ENCODE measurements around the gene CCDC27.

CCDC27 gene

DNA sequence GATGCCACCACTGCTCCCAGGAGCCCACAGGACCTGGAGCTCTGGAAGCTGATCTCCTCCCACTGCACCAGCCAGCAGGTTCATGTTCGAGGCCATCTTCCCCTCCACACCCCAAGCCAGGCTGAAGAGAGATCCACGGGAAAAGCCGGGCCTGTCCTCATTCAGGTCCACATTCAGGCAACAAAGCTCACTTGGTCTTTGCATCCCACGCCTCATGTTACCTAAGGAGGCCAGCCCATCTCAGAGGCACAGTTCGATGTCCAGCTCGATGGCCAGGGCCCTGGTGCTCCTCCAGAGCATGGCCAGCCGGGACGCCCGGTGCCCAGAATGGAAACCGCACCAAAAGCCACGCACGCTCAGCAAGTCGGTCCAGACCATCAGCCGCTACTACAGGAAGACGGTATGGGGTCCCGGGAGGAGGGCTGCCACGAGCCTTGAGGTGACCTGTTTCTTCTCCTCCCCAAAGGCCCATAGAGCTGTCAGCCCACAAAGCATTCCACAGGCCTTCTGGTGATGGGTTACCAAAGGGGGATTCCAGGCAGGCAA is at the start of gene CCDC27:
Gene CCDC27, plus strand, starts transcription at position 51 of the 546 bp plus-strand sequence. Its CDS starts 32 bp downstream, at position 83.
- DNase-seq (ENCODE audit: low spot score): no peak

DNA sequence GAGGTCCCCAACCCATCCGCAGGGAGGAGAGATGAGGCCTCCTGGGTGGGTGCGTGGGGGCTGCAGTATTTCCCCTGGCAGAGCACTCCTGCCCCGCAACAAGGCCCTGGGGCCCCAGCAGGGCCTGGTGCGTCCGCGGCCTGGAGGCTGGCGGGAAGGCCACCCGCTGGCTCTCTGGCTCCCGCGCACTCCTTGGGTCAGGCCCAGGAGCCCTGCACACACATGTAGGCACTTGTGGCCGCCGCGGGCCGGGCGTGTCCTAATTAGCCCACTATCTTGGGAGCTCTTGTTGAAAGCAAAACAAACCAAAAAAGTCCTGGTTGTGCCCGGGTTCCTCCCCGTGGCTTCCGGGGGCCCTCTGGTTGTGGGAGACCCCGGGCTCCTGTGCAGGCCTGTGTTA is 49.7 kb upstream of the CCDC27 start:
- DNase-seq (ENCODE audit: low spot score): no peak

DNA sequence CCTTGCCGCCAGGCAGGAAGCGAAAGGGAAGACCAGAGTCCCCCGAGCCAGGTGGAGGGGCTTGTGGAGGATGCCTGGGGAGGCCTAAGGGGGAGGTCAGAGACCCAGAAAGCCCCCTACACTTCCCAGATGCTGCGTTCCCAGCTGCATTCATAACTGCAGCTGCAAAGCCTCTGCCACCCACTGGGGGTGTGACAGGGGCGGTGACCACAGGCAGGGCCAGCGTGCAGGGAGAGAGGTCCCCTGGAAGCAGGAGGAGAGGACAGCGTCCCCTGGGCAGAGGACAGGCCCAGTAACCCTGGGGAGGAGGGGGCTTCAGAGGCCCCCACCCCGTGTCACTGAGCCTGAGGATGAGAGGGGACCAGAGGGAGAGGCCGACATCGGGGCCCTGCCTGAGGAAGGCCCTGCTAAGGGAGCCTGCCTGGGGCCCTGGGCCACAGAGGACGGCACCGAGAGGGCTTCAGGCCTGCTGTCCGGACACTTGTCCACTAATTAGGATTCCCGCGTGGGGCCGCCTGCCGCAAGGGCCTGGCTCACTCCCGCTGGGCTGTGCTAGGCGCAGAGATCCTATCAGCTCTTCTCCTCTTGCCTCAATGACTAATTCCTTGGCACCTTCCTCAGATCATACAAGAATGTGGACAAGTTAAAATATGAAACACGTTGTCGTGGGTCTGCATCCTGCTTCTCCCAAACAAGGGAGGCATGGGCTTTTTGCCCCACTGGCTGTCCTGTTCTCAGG is 49.1 kb upstream of the CCDC27 start:
- DNase-seq (ENCODE audit: low spot score): no peak

DNA sequence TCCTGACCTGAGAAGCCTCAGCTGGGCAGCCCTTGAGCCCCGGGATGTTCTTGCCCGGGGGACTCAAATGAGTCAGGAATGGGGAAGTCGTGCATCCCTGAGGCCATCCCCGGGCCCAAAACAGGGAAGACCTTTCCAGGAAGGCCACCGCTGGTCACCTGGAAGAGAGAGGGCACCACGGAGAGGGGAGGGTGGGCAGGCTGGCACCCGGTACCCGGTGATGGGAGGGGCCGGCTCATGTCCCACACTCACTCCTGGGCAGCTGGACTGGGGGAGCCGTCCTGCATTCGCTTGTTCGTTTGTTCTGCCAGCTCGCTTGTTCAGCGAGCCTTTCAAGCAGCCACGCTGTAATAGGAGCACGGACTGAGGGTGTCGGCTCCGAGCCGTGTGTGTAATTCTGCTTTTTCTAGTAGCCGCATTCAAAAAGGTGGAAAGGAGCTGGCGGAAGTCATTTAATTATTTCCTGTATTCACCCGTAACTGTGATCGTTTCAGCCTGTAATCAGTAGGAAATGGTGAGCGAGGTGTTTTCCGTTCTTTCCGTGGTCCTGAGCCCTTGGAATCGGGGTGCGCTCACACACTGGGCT is 48.4 kb upstream of the CCDC27 start:
- DNase-seq (ENCODE audit: low spot score): no peak

DNA sequence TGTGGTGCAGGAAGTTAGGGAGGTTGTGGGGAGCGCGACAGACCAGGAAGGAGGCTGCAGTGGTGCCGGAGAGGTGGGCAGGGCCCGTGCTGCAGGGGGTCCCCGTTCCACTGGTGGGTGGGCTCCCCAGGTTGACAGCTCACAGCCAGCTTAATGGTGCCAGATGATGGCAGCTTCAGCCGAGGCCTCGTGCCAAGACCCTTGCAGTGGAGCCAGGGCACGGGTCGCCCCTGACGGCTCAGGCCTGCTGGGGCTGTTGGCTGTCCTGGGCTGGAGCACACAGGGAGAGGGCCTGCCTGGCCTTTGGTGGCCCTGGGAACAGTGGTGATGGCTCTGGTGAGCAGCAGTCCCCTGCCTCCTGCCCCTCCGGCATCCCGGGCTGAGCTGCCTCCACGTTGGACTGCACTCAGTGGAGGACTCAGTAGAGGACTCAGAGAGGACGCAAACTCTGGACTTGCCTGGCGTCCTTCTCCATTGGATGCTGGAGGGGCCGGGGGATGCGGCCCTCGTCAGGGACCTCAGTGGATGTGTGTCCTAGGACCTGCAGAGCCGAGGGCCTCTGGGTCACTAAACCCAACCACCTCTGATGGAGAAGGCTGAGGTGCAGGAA is 46.8 kb upstream of the CCDC27 start:
- DNase-seq (ENCODE audit: low spot score): no peak

DNA sequence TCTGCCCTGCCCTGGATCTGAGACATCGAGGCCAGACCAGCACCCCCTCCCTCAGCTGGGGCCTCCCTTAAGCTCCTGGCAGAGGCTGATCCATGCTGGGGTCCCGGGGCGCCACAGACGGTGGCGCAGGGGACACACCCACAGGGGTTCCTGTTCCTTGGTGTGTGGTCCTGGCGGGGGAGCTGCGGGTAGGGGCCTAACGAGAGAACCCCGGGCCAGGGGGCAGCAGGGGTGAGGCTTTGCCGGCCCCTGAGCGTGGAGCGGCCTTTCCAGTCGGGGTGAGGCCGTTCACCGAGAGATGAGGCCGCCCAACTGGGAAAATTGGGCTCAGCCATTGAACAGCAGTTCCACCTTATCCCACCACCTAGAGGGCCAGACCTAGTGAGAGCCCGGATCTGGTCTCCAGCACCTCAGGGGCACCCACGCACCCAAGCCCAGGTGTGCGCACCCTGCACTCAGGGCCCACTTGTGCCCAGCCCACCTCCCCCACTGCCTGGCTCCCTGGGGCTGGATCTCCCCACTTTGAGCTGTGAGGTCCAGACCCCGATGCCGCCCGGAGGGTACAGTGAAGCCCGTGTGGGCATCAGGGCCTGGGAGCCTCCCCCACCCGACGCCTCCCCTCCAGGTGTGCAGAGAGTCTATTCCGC is 45.5 kb upstream of the CCDC27 start:
- no peak for DNase-seq (ENCODE audit: low spot score)

DNA sequence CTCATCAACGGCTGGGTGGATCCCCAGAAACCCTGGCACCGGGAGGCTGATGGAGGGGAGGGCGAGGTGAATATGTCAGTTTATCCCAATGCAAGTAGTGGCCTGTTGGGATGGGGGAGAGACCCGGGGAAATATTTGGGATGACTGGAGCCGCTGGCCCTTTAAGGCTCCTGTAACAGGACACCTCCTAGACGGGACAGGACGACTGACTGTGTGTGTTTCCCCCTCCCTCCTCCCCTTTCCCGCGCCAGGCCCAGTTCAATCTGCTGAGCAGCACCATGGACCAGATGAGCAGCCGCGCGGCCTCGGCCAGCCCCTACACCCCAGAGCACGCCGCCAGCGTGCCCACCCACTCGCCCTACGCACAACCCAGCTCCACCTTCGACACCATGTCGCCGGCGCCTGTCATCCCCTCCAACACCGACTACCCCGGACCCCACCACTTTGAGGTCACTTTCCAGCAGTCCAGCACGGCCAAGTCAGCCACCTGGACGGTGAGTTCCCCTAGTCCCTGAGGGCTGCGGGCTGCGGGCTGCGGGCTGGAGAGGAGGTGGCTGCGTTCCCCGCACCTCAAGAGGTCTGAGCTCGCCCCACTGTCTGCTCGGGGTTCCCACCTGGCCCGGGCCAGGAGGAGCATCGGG is 44.8 kb upstream of the CCDC27 start:
- no peak for DNase-seq (ENCODE audit: low spot score)

DNA sequence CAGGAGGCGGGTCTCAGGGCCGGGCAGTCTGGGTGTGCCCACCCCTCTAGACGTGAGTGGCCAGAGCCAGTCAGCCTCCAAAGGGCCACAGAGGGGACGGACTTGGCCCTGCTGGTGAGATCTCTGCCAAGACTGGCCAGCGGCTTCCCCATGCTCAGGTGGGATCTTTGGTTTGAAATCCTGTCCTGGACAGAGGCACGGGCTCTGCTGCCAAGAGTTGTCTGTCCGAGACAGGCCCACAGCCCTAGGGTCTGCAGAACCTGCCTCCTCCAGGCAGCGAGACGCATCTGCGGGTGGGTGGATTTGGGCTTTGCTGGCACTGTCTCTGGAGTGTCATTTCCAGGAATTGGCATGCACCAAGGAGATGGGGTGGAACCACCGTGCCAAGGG is 44.3 kb upstream of the CCDC27 start:
- no peak for DNase-seq (ENCODE audit: low spot score)

DNA sequence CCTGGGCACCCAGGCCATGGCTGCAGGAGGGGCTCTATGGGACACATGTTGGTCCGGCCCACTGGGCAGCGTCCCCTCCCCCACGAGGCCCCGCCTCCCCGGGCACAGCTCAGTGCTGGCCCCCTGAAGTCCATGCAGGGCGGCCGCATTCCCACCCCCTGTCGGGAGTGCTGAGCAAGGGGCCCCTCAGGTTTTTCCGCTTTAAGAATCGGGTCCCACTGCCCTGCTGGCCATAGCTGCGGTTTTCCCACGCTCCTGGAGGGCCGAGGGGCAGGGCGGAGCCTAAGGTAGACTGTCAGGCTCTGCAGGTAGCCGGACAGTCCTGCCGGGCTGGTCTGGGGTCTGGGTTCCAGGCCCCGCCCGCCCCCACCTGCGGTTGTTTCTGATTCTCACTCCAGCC is 43.5 kb upstream of the CCDC27 start:
- DNase-seq (ENCODE audit: low spot score): no peak

DNA sequence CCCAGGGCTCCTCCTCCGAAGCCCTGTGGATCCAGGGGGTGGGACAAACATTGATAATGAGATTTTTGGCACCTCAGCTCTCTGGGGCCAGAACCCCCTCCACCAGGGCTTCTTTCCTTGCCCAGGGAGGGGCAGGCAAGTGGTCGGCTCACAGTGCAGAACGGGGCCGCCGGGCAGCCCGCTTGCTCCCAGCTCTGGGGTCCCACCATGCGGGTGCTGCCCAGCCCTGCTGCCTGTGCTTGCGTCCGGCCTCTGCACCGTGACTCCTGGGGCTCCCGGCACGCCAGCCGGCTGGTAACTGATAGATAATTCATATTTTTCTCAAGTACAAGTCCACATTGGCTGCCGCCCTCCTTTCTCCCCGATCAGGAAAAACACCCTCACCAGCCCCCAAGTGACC is 42.0 kb upstream of the CCDC27 start:
- DNase-seq (ENCODE audit: low spot score): no peak

DNA sequence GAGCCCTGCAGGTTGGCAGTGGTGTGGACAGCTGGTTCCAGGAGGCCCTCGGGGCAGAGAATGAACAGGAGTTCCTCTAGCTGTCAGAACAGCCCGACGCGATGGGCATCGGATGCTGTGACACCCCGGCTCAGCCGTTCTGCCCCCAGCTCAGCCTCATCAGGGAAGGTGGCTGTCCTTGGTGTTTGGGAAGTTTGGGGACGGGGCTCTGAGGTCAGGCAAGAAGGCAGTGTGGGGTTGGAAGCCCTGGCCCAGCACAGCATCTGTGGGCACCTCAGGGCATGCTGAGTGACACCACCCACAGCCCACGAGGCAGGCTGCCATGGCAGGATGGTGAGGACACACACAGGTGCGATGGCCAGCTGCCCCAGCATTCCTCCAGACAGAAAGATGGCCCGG is 40.9 kb upstream of the CCDC27 start:
- no peak for DNase-seq (ENCODE audit: low spot score)

DNA sequence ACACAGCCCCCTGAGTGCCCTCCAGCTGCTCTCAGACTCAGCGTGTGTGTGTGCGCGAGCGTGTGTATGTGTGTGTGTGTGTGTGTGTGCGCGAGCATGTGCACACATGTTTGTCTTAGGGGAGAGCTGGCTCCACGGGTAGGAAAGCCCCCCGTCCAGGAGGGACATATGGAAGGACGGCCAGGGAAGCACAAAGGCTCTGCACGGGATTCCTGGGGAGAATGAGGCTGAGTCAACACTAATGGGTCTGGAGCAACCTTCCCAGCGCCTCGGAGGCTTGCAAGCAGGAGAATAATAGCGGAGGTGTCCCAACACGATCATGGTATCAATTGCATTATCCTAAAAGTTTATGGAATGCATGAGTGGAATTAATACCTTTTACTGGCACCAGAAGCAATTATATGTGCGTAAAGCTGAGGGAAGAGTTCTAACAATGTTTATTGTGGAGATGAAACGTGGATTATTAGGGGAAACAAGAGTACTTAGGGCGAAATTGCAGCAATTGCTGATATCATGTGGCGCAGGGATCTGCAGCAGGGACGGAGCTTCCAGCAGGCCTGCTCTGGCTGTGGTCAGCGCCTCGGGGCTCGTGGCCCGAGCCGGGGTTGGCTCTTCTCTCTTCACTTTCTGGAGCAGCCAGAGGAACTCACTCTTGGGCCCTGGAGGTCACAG is 40.3 kb upstream of the CCDC27 start:
- no peak for DNase-seq (ENCODE audit: low spot score)

DNA sequence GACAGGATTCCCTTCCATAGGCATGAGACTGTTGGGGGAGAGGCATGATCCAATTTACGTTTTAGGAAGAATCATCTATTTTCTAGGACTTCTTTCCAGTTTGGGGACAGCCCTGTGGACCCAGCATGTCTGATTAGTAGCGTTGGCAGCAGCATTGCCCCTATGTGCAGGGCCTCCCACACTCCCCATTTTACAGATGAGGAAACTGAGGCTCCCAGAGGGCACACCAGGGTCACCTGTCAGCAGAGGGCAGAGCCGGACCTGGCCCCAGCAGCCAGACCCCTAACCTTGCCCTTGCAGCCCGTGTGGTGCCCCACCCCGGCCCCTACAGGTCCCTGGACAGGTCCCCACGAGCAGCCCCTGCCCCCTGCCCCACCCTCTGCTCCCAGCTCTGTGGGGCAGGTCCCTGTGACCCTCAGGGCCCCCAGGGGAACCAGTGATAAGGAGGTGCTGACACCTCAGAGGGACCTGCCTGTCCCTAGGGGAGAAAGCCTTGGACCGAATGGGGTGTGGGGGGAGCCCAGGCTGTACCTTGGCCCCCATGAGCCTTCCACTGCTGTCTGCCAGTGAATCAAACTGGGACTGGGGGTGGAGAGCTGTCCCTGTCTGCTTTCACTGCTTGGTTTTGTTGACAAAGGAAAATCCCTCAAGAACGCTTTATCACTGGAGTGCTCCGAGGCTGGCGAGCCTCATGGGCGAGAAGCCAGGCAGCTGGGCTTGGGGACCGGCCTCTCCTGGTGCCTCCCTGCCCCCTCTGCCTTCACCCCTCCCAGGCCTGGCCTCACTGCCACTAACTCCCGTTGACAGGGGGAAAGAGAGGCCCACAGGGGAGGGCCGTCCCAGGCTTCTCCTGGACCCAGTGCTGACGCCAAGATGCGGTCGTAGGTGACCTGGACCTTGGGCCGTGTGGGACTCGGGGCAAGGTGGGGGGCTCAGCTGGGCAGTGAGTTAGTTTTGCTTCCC is 39.4 kb upstream of the CCDC27 start:
- peak; percentile 92 for DNase-seq (ENCODE audit: low spot score)

DNA sequence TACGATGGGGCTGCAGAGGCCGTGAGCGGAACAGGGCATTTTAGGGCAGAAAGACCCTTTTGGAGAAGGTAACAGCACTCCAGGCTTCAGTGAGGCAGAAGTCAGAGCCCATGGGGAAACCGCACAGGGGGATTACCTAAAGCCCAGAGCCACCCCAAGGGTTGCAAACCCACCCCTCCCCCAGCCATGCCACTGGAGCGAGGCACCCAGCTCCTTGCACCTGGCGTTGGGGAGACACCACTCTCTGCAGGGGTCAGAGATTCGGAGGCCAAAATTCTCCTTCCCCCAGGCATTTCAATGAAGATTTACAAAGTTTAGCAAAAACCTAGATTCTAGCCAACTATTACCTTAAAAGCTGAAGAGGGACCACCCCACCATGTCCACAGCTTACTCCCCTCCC is 38.4 kb upstream of the CCDC27 start:
- DNase-seq (ENCODE audit: low spot score): no peak

DNA sequence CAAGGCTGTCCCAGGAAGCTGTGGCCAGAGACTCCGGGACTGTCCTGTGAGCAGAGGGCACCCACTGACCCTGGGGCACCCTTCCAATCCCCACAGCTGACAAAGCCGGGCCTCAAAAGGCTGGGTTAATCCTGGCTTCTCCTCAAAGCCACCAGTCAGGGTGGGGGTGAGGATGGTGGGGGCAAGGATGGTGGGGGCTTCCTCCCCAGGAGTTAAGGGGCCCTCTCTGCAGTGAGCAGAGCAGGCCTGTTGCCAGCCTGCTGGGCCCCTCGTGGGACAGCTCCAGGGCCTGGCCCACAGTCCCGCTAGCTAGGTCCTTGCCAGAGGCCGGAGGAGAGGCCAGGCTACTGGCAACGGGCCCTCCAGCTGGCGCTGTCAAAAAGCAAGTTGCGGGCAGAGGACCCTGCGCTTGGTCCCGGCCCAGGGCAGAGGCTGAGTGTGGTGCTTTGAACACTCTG is 37.9 kb upstream of the CCDC27 start:
- peak; percentile 83 for DNase-seq (ENCODE audit: low spot score)

DNA sequence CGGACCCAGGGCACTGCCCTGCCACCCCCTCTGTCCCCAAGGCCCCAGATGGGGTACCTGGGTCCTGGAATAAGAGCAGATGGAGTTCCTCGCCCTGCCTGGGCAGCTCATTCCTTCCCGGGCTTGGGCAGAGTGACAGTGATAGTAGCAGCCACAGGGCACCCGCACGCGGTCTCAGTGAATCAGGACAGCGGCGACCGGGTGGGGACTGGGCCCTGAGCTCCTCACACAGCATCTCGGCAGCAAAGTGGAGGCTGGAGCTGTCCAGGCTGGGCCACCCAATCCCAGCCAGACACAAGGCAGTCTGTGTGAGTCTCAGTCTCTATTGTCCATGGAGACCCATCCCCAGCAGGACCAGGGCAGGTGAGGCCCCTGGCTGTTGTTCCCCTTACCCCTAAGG is 37.4 kb upstream of the CCDC27 start:
- DNase-seq (ENCODE audit: low spot score): no peak

DNA sequence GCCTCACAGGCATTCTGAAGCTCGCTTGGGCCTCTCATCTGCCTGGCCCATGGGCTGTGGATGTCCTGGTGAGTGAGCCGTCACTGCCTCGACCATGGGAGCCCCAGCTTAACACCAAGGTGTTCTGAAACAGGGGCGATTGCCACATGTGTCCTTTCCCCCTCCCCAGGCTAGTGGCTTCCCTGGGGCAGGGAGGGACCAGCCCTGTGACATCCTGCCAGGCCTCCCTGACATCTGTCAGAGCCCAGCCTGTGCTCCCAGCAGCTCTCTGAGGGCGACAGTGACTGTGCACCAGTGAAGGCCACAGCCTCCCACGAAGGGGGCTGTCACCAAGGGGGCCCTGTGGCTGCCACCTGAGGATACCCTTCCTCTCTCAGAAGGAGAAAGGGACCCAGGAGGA is 35.9 kb upstream of the CCDC27 start:
- no peak for DNase-seq (ENCODE audit: low spot score)

DNA sequence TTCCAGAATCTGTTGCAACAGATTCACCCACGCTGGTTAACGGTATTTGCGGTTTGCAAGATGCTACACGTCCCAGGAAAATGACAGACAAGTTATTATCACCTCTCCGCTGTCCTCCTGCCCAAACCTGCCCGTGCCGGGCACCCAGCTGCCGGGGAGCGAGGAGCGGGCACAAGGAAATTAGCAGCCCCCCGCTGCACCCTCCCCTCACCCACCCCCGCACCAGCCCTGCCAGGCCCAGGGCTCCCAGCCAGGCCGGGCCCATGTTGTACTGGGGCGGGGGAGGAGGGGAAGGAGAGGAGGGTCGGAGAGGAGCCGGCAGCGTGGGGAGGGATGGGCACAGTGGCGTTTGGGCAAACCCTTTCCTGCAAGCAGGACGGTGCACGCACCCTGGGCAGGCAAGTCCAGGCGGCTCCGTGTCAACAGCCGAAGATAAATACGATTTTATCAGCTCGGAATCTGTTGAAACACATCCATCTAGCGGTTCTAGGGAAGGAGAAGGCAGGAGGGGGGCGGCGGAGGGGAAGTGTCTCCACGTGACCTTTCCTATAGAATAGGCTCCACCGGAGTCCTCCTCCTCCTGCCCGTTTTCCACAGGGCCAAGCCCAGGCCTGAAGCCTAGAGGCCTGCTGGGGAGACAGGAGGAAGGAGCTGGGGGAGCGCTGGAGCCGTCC is 35.1 kb upstream of the CCDC27 start:
- DNase-seq (ENCODE audit: low spot score): no peak

DNA sequence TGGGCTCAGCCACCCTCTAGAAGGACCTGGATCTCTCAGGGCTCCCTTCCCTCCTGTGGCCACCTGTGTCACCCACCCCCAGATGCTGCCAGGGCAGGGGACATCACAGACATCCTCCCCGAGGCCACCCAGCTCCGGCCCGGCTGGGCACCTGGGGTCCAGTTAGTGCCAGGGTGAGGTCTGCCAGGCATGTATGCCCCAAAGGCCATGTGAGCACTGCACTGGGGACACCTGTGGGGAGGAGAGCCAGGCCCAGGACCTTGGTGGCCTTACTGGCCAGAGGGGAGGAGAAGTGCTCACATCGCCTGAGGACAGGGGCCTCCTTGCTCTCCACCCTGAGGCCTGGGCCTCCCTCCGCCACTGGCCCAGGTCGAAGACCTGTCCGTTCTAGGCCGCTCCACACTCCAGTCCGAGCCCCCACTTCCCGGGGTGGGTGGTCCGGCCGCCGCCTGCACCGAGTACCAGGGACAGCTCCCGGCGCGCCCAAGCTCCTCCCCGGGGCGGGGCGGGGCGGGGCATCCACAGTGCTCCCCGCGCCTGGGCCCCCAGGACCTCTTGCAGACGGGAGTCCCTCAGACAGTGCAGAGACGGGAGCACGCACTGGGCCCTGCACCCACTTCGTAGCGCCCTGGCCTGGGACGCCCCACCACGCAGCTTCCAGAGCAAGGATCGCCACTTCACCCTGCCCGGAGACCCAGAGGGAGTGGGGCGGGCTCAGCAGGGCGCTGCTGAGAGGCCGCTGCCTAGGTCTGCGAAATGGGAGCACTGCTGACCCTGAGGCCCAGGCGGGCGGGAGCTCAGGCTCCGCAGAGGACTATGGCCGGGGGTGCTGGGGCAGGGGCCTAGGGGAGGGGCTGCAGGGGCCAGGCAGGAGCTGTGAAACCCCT is 34.3 kb upstream of the CCDC27 start:
- DNase-seq (ENCODE audit: low spot score): no peak
